Loucy (cell line): Measurements from ENCODE around the gene ATG4B.

Source experiments
- H2AFZ ChIP-seq: fragments of 200-600 bp; sonication (generic); 2 replicates; pipeline ENCODE4 v1.6.0; 2016; ENCODE audit warnings: antibody characterized with exemption, mild to moderate bottlenecking, low read length, moderate library complexity
- H3F3A ChIP-seq: fragments of 200-600 bp; 2 replicates; pipeline ENCODE4 v1.6.0; 2016; ENCODE audit warnings: antibody characterized with exemption, low read depth, mild to moderate bottlenecking
- H3K27me3 ChIP-seq: fragments of 200-600 bp; sonication (generic); 2 replicates; pipeline ENCODE4 v1.6.1; 2014; ENCODE audit warnings: low read length, mild to moderate bottlenecking; ENCODE audit not compliant: insufficient read depth, poor library complexity, severe bottlenecking
- H3K36me3 ChIP-seq: fragments of 200-600 bp; sonication (generic); 2 replicates; pipeline ENCODE4 v1.6.1; 2016; ENCODE audit warnings: low read length; ENCODE audit not compliant: insufficient read depth
- H3K4me1 ChIP-seq: fragments of 200-600 bp; sonication (generic); 2 replicates; pipeline ENCODE4 v1.5.1; 2014; ENCODE audit warnings: low read length, mild to moderate bottlenecking; ENCODE audit not compliant: insufficient read depth, poor library complexity, severe bottlenecking
- H3K4me2 ChIP-seq: fragments of 200-600 bp; sonication (generic); 2 replicates; pipeline ENCODE4 v1.6.0; 2014; ENCODE audit warnings: antibody characterized with exemption, low read length, low read depth, mild to moderate bottlenecking; ENCODE audit not compliant: poor library complexity, severe bottlenecking
- H3K4me3 ChIP-seq: fragments of 200-600 bp; sonication (generic); 2 replicates; pipeline ENCODE4 v1.5.1; 2014; ENCODE audit warnings: low read length, mild to moderate bottlenecking, mixed read lengths; ENCODE audit not compliant: poor library complexity, severe bottlenecking
- H3K79me2 ChIP-seq: fragments of 200-600 bp; sonication (generic); 2 replicates; pipeline ENCODE4 v1.6.1; 2014; ENCODE audit warnings: low read length; ENCODE audit not compliant: insufficient read depth
- H3K9ac ChIP-seq: fragments of 200-600 bp; sonication (generic); 2 replicates; pipeline ENCODE4 v1.6.0; 2014; ENCODE audit warnings: mild to moderate bottlenecking, low read depth, low read length, moderate library complexity; ENCODE audit not compliant: poor library complexity, severe bottlenecking
- H3K9me2 ChIP-seq: fragments of 200-600 bp; sonication (generic); replicated peaks from 2 replicates; pipeline ENCODE4 v1.6.1; 2016; ENCODE audit warnings: low read depth, low read length, mixed read lengths
- H3K9me3 ChIP-seq: fragments of 200-600 bp; sonication (generic); 2 replicates; pipeline ENCODE4 v1.6.1; 2014; ENCODE audit warnings: mild to moderate bottlenecking, antibody characterized with exemption, low read length, low read depth; ENCODE audit not compliant: insufficient read depth
- H4K20me1 ChIP-seq: fragments of 200-600 bp; sonication (generic); 2 replicates; pipeline ENCODE4 v1.6.0; 2014; ENCODE audit warnings: antibody characterized with exemption, low read length, mild to moderate bottlenecking; ENCODE audit not compliant: insufficient read depth, poor library complexity, severe bottlenecking
- CTCF ChIP-seq: fragments of 200-600 bp; sonication (generic); conservative IDR thresholded peaks from 2 replicates; pipeline ENCODE4 v1.5.1; 2014; ENCODE audit warnings: mild to moderate bottlenecking, antibody characterized with exemption, low read length
- EZH2phosphoT487 ChIP-seq: fragments of 200-600 bp; IDR thresholded peaks from 2 replicates; pipeline ENCODE4 v1.6.1; 2018; ENCODE audit warnings: antibody characterized with exemption, mild to moderate bottlenecking, moderate library complexity, borderline replicate concordance

ATG4B gene

GRCh38 chr2:241653210-241653750, 15.8 kb downstream of the ATG4B start:
- Histone ChIP-seq H3K4me2 (no peak overlapping the region), H3K27me3 (no peaks in the 10 kb centered on the region), H2AFZ (no peak overlapping the region), H3K9me3 (no peaks in the 10 kb centered on the region), H3F3A (no peaks in the 10 kb centered on the region), H3K4me1 (no peaks in the 10 kb centered on the region), H3K4me3 (no peak overlapping the region), H3K9me2 (no peaks in the 10 kb centered on the region), H4K20me1 (peaks cover 19% of the 10 kb centered on the region), H3K36me3 (peaks cover 62% of the 10 kb centered on the region; the same call in 1 of the 2 replicates), H3K79me2 (peaks cover 25% of the 10 kb centered on the region; the same call in 1 of the 2 replicates), H3K9ac (no peak overlapping the region)
- TF ChIP-seq EZH2phosphoT487 (no peak), CTCF (no peak)

- Histone ChIP-seq H3K9me2 (no peaks in the 10 kb centered on the region), H3K9me3 (no peaks in the 10 kb centered on the region), H3K4me2 (no peak overlapping the region), H3K9ac (no peak overlapping the region), H3K36me3 (peaks cover 74% of the 10 kb centered on the region; the same call in 1 of the 2 replicates), H2AFZ (no peak overlapping the region), H3F3A (no peaks in the 10 kb centered on the region), H4K20me1 (peaks cover 8% of the 10 kb centered on the region), H3K4me1 (no peaks in the 10 kb centered on the region), H3K27me3 (no peaks in the 10 kb centered on the region), H3K4me3 (no peak overlapping the region), H3K79me2 (peaks cover 12% of the 10 kb centered on the region; the same call in 1 of the 2 replicates)
- TF ChIP-seq EZH2phosphoT487: no peak
Measured at GRCh38 chr2:241654551-241654950, 17.1 kb downstream of the ATG4B start.

GRCh38 chr2:241655516-241656189, 18.2 kb downstream of the ATG4B start:
- peaks cover under 1% of the 10 kb centered on the region for H4K20me1 ChIP-seq
- no peaks in the 10 kb centered on the region for H3K9me3 ChIP-seq
- peaks cover 4% of the 10 kb centered on the region; the same call in 1 of the 2 replicates for H3K79me2 ChIP-seq
- no peaks in the 10 kb centered on the region for H3F3A ChIP-seq
- TF ChIP-seq CTCF: no peak
- no peak for TF ChIP-seq EZH2phosphoT487
- peaks cover 84% of the 10 kb centered on the region; the same call in 1 of the 2 replicates for H3K36me3 ChIP-seq
- no peaks in the 10 kb centered on the region for H3K27me3 ChIP-seq
- H3K4me1 ChIP-seq: no peaks in the 10 kb centered on the region
- no peak overlapping the region for H3K9ac ChIP-seq
- no peak overlapping the region for H3K4me2 ChIP-seq
- H2AFZ ChIP-seq: no peak overlapping the region
- no peak overlapping the region for H3K4me3 ChIP-seq
- no peaks in the 10 kb centered on the region for H3K9me2 ChIP-seq
